ENCODE data around the gene NANOS2.
"Not testable (repeated sequence)": the region's sequence is repeated elsewhere in the genome, so short reads cannot be mapped to it uniquely, and the experiment has no call there.

- TF ChIP-seq CTCF (conservative IDR thresholded peaks at IDR 0.05); EZH2 (IDR thresholded peaks at IDR 0.05; ENCODE audit: low read depth): not testable (repeated sequence)
Measured at GRCh38 chr19:45895983-45896599, 18.5 kb downstream of the NANOS2 start.

Data from PC-9 (cell line).